Activated gamma-delta T cell (primary cell): ENCODE data around the gene WIZ.
"Not testable (repeated sequence)": the region's sequence is repeated elsewhere in the genome, so short reads cannot be mapped to it uniquely, and the experiment has no call there.

Source experiments
- DNase-seq: peaks from one replicate; lab custom pipeline; 2025; lab: John Stamatoyannopoulos, UW

WIZ gene

DNA sequence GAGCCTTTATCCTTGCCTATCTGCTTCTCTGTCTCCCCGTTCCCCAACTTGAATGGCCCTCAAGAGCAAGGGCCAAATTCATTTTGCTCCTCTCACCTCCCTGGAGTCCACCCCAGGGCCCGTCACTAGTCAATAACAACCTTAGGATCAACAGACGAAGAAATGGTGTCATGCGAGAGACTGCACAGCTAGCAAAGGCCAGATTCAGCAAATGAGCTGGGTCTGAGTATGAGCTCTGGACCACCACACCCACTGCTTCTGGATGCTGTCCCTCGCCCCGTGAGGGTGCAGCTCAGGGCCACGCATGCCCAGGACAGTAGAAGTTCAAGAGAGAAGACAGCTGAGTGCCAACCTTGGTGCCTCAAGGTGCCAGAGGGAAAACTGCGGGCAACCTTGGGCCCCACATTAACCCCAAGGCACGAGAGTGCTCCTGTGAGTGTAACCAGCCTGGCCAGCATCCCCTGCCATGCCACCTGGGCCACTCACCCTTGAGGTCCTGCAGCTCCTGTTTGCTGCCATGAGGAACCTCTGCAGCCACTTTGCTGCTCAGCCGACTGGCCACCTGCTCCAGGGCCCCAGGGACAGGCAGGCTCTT is 19.1 kb downstream of the WIZ start:
- DNase-seq: no peak

DNA sequence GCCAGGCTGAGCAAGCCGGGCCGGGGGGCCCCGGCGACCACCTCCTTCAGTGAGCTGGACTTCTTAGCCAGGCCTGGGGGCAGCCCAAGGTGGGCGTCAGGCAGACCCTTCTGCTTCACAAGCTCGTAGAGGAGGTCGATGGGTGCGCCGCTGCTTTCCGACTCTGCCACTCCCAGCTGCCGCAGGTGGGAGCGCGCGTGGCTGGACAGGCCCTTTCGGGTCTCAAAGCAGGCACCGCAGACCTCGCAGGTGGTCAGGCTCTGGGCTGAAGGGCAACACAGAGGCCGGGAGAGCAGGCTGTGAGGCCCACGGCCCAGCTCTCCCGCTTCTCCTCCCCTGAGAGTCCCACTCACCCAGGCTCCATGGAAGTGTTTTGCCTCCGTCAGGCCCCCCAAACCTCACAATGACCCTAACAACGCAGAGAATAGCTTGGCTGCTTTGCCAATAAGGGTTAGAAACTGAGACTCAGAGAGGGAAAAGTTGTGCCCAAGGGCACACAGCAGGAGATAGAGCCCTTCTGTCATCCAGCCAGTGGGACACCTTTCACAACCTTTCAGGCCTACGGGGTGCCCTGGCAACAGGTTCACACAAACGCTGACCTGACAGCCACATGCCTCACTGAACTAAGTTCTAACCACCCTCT is 19.8 kb downstream of the WIZ start:
- no peak for DNase-seq

DNA sequence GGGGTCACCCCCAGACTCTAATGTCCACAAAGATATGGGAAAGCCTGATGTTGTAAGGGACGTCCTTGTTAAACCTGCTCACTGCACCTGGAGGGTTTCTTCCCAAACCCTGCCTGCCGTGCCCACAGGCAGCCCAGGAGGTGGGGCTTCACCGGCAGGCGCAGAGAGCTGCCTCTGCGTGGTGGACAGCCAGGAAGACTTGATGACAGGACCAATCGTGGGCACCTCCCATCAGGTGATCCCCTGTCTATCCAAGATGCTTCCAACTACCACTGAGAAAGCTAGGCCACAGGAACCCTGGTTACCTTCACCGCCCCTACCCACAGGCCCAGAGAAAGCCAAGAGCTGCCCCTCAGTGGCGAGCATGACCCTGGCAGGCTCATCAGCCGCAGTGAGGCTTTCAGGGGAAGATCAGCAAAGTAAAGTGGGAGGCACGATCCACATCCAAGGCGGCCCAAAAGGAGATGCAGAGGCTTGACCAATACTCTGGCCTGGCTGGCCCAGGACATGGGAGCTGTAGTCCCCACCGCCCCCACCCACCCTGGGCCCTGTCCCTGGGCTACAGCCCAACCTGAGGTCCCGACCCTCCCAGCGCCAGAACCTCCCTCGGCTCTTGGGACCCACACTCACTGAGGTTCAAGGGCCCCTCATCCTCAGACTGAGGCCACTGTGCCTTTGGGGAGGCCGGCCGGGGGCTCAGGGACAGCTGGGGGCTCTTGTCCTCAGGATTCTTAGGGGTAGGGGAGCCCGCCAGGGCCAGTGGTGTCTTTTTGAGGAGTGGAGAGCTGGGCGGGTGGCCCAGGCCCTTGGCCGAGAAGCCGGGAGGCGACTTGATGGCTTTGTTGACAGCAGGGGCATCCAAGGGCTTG is 20.6 kb downstream of the WIZ start:
- DNase-seq: no peak

DNA sequence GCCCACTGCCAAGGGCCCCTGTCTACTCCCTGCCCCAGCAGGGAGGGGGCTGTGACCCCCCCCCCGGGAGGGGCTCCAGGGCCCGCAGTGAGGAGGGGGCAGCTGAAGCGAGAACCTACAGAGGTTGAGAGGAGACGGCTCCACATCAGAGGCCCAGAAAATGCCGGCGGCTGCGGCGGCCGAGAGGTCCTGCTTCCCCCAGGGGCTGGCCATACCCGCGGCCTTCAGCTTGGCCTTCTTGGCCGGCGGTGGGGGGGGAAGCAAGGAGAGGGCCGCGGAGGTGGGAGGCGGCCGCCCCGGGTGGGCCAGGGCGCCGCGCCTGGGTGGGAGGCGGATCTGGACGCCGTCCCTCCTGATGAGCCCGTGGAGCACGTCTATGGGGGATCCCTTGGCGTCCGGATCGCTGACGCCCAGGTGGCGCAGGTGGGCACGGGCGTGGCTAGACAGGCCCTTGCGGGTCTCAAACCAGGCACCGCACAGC is 21.7 kb downstream of the WIZ start:
- no peak for DNase-seq

DNA sequence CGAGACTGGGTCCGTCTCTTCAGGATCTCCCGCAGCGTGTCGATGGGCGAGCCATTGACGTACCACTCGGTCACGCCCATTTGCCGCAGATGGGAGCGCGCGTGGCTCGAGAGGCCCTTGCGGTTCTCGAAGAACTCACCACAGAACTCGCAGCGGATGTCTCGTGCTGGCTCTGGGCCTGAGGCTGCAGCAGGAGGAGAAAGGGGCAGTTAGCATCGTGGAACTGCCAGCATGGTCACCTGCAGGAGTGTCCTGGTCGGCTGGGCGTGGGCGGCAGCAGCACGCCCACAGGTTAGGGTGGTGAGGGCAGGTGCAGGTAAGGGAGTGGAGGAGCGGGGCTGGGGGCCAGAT is 22.4 kb downstream of the WIZ start:
- DNase-seq: no peak

DNA sequence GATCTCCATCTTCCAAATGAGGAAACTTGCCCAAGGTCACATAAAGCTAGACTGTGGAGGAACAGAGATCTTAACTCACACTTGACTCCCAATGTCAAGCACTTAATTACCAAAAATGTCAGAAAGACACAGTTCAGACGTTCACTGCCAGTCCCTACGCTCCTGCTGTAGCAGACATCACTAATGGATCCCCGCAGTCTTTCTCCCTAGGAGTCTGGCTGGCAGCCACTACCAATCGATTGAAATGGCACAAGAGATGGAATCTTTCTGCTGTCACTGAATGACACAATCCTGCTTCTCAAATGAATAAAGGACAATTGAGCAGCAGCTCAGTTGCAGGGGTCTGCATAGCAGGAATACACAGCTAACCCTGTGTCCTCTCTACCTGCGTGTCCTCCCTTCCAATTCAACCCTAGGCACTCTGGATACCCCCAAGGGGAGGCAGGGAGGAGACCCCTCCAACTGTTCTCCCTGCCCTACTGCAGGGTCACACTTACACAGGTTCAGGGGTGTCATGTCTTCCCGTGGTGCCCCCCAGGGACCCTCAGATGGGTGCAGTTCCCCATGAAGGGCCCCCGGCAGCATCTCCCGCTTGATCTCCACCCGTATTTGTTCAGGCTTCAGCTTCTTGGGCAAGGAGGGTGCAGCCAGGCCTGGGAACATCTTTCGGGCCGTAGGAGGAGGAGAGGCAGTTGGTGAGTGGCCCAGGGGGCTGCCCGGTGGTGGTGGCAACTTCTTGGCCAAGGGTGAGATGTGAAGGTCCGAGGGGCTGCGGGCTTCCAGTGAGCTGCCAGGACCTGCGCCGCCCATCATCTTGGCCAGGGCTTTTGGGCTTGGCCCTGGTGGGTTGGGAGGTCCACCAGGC is 23.0 kb downstream of the WIZ start:
- no peak for DNase-seq

DNA sequence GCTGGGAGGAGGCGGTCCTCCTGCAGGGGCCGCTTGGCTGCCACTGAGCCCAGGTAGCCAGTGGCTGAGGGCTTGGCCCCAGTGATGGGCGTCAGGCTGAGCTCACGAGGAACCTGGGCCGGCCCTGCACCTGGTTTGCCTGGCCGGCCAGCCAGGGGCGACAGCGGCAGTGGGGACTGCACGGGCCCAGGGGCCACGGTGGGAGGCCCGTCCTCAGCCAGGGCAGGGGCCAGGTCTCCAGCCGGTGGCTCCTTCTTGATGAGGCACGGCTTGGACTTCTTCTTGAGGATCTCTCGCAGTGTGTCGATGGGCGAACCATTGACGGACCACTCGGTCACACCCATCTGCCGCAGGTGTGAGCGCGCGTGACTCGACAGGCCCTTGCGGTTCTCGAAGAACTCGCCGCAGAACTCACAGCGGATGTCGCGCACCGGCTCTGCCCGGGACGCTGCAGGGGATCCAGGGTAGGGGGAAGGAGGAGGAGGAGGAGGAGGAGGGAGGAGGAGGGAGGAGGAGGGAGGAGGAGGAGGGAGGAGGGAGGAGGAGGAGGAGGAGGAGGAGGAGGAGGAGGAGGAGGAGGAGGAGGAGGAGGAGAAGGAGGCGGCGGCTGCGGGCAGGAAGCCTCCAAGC is 24.3 kb downstream of the WIZ start:
- no peak for DNase-seq

DNA sequence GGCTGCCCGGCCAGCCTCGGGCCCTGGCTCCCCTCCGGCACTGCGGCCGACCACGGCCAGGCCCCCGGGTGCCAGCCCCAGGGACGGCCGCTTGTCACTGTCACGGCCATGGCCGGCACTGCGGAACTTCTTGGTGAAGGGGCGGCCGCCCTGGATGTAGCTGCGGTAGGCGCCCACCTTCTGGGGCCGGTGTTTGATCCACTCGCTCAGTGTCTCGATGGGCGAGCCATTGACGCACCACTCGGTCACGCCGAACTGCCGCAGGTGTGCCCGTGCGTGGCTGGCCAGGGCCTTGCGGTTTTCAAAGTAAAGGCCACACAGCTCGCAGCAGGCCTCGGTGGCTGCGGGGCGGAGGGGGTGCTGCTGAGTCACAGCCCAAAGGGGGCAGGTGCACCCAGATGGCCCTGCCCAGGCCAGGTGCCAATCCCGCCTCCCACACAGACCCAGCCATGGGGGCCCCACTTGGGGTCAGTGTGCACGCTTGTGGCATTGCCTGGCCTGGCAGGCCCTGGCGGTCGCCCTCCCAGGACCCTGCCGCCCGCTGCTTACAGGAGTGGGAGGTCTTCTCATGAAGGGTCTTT is 25.0 kb downstream of the WIZ start:
- no peak for DNase-seq

DNA sequence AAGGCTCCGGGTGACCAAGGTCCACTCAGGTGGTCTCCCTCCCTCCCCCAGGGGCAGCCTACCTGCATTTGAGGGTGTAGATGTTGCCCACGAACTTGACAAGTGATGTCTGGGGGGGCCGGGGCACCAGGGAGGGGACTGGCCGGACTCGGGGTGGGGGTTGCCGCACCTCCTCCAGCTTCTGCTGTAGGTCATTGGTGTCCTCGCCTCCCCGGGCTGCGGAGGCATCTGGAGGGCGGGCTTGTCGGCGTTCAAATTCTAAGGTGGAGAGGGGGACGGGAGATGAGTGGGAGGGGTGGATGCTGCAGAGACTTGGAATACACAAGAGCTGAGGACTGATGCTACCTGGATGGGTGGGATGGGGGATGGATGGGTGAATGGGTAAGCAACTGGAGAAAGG is 25.6 kb downstream of the WIZ start:
- no peak for DNase-seq

DNA sequence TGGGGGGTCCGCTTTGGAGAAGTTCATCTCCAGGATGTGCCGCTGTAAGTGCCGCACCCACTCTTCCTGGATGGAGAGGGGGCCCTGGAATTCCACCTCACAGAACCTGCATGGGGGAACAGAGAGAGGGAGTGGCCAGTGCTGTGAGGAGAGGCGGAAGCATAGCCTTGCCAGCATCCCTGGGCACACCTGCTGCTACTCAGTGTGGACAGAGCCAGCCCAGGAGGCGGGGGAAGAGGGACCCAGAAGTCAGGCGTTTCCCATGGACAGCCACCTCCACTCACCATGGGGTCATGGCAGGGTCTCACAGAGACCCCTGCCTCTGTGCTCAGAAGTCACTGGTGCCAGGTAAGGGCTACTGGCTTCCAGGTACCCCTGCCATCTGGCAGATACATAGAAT is 26.6 kb downstream of the WIZ start:
- no peak for DNase-seq

DNA sequence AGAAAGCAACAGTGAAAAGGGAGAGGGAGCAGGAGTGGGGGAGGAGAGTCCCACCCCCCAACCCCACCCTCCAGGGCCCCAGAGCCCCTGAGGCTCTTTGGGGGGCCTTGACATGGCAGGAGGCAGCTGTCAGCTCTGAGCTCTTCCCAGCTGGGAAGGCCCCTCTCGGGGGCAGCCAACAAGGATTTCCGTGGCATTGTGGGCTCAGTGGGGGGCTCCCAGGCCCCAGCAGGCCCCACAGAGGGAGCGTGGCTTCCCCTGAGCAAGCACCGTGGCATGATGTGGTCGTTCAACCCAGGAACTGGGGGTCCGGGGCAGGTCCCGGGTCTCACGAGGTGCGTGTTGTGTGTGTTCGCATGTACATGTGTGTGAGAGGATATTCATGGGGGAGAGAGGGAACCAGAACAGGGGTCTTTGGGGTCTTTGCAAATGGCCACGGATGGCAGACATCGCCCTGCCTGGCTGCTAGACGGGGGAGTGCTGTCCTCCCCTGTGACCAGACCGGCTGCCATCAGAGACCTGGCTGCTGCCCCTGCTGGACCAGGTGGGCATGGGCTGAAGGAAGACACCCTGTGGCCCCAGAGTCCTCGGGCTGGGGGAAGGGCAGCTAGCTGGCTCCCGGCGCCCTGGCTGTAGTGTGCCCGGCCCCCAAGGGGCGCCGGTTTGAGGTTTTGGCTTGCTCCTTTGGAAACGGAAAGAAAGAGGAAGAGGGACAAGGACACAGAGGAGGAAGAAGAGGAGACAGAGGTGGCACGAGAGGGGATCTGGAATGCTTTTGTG is 27.3 kb downstream of the WIZ start:
- DNase-seq: no peak

DNA sequence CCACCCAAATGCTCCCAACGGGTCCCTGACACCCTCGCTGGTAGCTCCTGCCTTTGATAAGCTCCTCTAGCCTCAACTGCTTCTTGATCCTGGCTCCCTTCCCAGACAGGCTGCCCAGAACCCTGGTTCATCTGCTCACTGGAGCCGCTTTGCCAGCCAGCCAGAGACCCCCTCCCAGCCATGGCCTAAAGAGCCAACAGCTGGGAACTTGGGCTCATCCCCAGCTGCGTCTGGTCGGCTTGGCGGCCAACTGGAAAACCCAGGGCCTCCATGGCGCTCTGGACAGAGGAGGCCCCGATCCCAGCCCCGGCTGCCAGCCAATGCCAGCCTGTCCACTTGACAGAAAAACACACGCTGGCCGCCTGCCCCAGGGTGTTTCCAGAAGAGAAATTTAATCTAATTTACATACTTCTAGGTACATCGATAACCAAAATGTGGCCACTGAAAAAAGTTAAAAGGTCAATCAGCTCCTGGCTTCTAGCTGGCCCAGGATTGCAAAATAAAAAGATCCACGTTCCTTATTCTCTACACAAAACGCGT is 28.0 kb downstream of the WIZ start:
- no peak for DNase-seq

DNA sequence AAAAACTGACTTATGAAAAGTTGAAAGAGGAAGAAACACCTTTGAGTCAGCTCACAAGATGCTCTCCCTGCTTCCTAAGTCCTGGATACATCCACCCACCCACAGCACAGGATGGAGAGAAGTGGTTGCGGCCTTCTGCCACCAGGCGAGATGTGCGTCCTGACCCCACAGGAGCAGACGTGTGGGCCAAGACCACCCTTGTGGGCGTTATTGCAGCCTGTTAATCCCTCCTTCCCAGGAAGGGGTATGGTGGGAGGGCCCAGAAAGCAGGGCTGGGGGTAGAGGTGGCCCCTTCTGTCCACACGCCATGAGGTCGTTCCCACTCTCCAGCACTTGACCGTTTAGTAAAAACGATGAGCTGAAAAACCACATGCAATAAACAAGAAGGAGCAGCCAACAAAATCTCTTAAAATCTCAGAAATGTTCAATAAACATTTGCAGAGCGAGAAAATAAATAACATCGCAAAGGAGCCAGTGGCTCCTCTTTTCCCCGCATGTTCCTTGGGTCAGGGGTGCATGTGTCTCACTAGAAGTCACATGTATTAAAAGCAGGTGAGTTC is 28.5 kb downstream of the WIZ start:
- DNase-seq: no peak

DNA sequence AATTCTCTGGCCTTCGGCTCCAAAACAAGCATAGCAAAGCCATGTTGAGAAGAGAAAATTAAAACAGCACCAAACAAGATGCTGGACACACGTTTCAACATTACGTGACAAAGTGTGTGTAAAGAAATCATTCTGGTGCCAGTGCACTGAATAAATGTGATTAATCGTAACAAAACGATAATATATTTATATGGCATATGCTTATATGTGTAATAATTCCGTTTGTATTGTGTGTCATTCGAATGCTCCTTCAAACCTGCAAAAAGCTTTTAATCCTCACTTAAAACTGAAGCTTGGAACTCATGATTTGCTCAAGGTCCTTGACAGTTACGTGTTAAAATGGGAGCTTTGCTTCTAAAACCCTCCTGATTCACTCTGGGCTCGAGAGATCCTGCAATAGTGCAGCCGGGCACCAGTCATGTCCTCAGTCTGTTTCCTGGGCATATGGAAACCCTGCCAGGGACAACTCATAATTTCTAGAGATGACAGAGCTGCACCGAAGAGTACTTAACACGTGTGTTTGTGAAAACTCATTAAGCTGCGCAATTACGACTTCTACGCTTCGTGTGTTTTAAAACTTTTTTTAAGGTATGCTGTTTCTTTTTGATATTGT is 30.2 kb downstream of the WIZ start:
- DNase-seq: no peak

DNA sequence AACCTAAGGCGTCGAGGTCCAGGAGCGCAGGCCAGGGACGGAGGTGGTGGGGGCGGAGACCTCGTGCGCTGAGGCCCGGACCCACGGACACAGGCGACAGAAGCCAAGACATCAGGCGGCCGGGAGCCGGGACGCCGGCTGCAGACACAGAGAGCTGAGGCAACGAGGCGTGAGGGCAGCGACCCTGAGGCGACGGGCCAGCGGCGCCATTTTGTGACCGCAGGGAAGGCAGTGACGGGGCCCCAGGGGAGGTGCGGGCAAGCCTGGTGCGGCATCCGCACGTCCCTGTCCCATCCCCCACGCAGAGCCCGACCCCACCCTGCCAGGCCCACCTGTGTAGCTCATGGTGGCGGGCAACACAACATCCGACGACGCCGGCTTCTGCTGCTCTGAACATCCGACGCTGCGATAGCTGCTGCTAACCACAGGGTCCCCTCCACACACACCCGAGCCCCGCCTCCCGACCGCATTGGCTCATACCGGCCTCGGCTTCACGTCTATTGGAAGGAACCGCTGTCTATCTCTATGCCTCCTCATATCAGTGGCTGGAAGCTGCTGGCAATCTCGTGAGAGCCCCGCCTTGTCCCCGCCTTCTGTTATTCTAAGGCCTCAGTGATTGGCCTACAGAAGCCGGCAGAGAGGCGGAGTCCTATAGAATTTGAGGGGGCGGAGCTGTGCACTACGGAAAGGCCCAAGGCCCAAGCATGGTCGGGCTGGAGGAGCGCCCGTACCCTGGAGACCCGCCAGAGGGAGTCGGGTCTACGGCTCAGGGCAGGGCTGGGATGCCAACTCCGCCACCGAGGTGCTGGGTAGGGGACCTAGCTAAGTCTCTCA is 31.0 kb downstream of the WIZ start, which contains the start of gene AKAP8L:
Gene AKAP8L, minus strand, starts transcription at position 410 of the 834 bp plus-strand sequence. Its CDS starts 65 bp downstream, at position 345.
- DNase-seq: peak; percentile 84

DNA sequence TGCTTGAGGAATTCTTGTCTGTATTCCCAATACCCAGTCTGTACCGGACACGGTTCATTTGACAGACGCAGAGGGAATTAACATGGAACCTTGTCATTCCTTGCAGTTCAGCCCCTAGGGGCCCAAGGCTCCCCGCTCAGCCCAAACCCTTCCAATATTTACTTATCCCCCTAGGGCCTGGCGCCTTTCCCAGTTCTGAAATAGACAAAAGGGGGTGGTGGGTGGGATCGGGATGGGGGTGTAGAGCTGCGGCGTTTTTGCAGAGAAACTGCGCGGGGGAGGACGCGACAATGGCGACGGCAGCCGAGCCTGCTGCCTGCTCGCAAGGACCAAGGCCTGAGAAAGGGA is 31.6 kb downstream of the WIZ start:
- no peak for DNase-seq

DNA sequence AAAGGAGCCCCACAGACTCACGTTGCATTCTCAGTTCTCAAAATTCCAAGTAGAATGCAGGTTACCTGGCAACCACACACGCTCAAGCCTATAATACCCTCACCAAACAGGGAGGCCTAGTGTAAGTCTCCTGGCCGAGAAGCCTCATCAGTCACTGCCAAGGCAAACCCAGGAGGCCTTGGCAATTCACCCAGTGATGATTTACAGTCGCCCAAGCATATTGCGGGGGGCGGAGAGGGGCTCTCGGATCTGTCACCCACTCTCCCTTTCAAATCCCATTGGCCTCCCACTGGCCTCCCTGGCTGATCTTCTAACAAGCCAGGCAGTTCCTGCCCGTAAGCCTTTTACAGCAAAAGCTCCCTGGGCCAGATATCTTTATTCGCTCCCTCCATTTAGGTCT is 32.1 kb downstream of the WIZ start:
- DNase-seq: no peak

DNA sequence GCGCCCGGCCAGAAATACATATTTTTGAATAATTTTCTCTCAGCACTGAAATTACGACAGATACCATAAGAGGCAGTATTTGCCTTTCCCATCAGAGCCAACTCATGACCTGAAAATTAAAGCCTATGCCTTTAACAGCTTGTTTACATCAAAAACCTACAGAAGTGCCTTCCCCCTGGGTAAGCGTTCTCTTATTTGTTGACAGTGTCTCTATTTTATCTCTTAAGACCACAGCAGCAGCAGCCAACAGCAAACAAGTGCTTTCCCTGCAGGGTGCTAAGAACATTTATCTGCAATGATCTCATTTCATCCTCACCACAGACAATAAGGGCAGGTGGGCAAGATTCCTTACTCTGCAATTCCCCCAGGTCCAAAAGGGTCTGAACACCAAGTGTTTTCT is 36.9 kb downstream of the WIZ start:
- no peak for DNase-seq

DNA sequence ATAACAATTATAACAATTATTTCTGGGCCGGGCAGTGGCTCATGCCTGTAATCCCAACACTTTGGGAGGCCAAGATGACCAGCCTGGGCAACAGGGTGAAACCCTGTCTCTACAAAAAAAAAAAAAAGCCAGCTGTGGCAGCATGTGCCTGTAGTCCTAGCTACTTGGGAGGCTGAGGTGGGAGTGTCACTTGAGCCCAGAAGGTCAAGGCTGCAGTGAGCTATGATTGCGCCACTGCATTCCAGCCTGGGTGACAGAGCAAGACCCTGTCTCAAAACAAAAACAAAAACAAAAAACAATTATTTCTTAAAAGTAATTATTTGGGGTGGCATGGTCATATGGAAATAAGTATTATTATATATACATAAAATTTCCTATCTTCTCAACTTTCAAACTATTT is 38.4 kb downstream of the WIZ start:
- DNase-seq: not testable (repeated sequence)
